Karpas-422 (cell line): ENCODE measurements around the gene TTLL11. TPM values are rescaled to one million over a fixed set of nuclear protein-coding genes. Genes with fewer than 3 reads are reported as not detected.

Source experiments
- DNase-seq: peaks from one replicate; pipeline ENCODE4 v3.0.0-alpha.2; 2015
- H2AFZ ChIP-seq: fragments of 200-600 bp; sonication (generic); 2 replicates; pipeline ENCODE4 v1.6.1; 2014; ENCODE audit warnings: antibody characterized with exemption, low read length, mixed read lengths
- H3K27ac ChIP-seq: fragments of 200-600 bp; sonication (generic); 2 replicates; pipeline ENCODE4 v1.5.1; 2014; ENCODE audit warnings: mild to moderate bottlenecking, low read length, moderate library complexity
- H3K27me3 ChIP-seq: fragments of 200-600 bp; sonication (generic); 2 replicates; pipeline ENCODE4 v1.6.1; 2014; ENCODE audit warnings: low read length, mixed read lengths
- H3K36me3 ChIP-seq: fragments of 200-600 bp; sonication (generic); 2 replicates; pipeline ENCODE4 v1.6.1; 2014; ENCODE audit warnings: low read length, mixed read lengths; ENCODE audit not compliant: insufficient read depth
- H3K4me1 ChIP-seq: fragments of 200-600 bp; sonication (generic); 2 replicates; pipeline ENCODE4 v1.6.1; 2014; ENCODE audit warnings: mild to moderate bottlenecking, low read length, mixed read lengths
- H3K4me2 ChIP-seq: fragments of 200-600 bp; sonication (generic); 2 replicates; pipeline ENCODE4 v1.6.1; 2014; ENCODE audit warnings: low read length, low read depth, mild to moderate bottlenecking; ENCODE audit not compliant: poor library complexity, severe bottlenecking
- H3K4me3 ChIP-seq: fragments of 200-600 bp; sonication (generic); 2 replicates; pipeline ENCODE4 v1.5.1; 2014; ENCODE audit warnings: mild to moderate bottlenecking, antibody characterized with exemption, low read length, mixed read lengths
- H3K79me2 ChIP-seq: fragments of 200-600 bp; sonication (generic); 2 replicates; pipeline ENCODE4 v1.6.1; 2014; ENCODE audit warnings: mild to moderate bottlenecking, low read length, mixed read lengths
- H3K9ac ChIP-seq: fragments of 200-600 bp; sonication (generic); 2 replicates; pipeline ENCODE4 v1.6.0; 2014; ENCODE audit warnings: low read length
- H3K9me2 ChIP-seq: fragments of 200-600 bp; sonication (generic), shearing (Covaris generic); replicated peaks from 2 replicates; pipeline ENCODE4 v1.6.0; 2014; ENCODE audit warnings: mild to moderate bottlenecking, low read length, moderate library complexity; ENCODE audit not compliant: insufficient read depth
- H3K9me3 ChIP-seq: fragments of 300-700, 200-600 bp; sonication (generic); 2 replicates; pipeline ENCODE4 v1.6.1; 2014; ENCODE audit warnings: low read length, mixed read lengths
- H4K20me1 ChIP-seq: fragments of 200-600 bp; sonication (generic); 2 replicates; pipeline ENCODE4 v1.6.1; 2014; ENCODE audit warnings: mild to moderate bottlenecking, antibody characterized with exemption, low read length, low read depth; ENCODE audit not compliant: insufficient read depth
- total RNA-seq: library from RNA; depleted of rRNA; stranded (reverse); fragments of >200 nt; shearing (Covaris generic); gene quantifications from 2 replicates; pipeline ENCODE4 v1.2.3, GENCODE V29; 2014; ENCODE audit warnings: low replicate concordance

The TTLL11 gene
- total RNA-seq, 1 experiment from 2014 or later: 2.5 TPM

GRCh38 chr9:121857928-121858327 lies 235.2 kb downstream of the TTLL11 start:
- Histone ChIP-seq H2AFZ (no peak overlapping the region), H3K4me1 (peaks cover 8% of the 10 kb centered on the region)

GRCh38 chr9:121855476-121855875 lies 237.6 kb downstream of the TTLL11 start:
- Histone ChIP-seq H3K4me3 (no peak overlapping the region), H3K79me2 (no peaks in the 10 kb centered on the region), H3K4me1 (peaks cover 8% of the 10 kb centered on the region), H4K20me1 (no peaks in the 10 kb centered on the region), H3K4me2 (no peak overlapping the region), H3K9me3 (no peaks in the 10 kb centered on the region), H3K27ac (no peak overlapping the region), H3K9me2 (no peaks in the 10 kb centered on the region), H3K36me3 (no peaks in the 10 kb centered on the region), H2AFZ (no peak overlapping the region), H3K27me3 (no peaks in the 10 kb centered on the region), H3K9ac (no peak overlapping the region)
- no peak for DNase-seq

More at GRCh38 chr9:121857928-121858327, 235.2 kb downstream of the TTLL11 start:
- H3K4me2 ChIP-seq: no peak overlapping the region
- DNase-seq: no peak
- no peaks in the 10 kb centered on the region for H3K27me3 ChIP-seq
- H3K9me3 ChIP-seq: no peaks in the 10 kb centered on the region
- no peaks in the 10 kb centered on the region for H3K79me2 ChIP-seq
- H3K36me3 ChIP-seq: no peaks in the 10 kb centered on the region
- H3K27ac ChIP-seq: no peak overlapping the region
- H4K20me1 ChIP-seq: no peaks in the 10 kb centered on the region
- H3K9me2 ChIP-seq: no peaks in the 10 kb centered on the region
- no peak overlapping the region for H3K4me3 ChIP-seq
- H3K9ac ChIP-seq: no peak overlapping the region

- Histone ChIP-seq H3K4me1 (peaks cover 1% of the 10 kb centered on the region), H3K27me3 (no peaks in the 10 kb centered on the region), H4K20me1 (no peaks in the 10 kb centered on the region), H3K79me2 (no peaks in the 10 kb centered on the region), H3K9me2 (no peaks in the 10 kb centered on the region), H3K4me3 (no peak overlapping the region), H3K9me3 (no peaks in the 10 kb centered on the region), H3K4me2 (no peak overlapping the region), H3K36me3 (no peaks in the 10 kb centered on the region), H3K9ac (no peak overlapping the region), H3K27ac (no peak overlapping the region), H2AFZ (no peak overlapping the region)
- DNase-seq: no peak
Measured at GRCh38 chr9:121853617-121854395, 239.3 kb downstream of the TTLL11 start.

- Histone ChIP-seq H3K9ac (no peak overlapping the region), H4K20me1 (no peaks in the 10 kb centered on the region), H3K9me3 (no peaks in the 10 kb centered on the region), H3K4me1 (no peaks in the 10 kb centered on the region; the same call in 1 of the 2 replicates), H3K4me2 (no peak overlapping the region), H3K4me3 (no peak overlapping the region), H2AFZ (no peak overlapping the region), H3K27ac (no peak overlapping the region), H3K27me3 (no peaks in the 10 kb centered on the region), H3K9me2 (no peaks in the 10 kb centered on the region), H3K36me3 (no peaks in the 10 kb centered on the region), H3K79me2 (no peaks in the 10 kb centered on the region)
- no peak for DNase-seq
Measured at GRCh38 chr9:121852651-121853616, 240.2 kb downstream of the TTLL11 start.

- Histone ChIP-seq H2AFZ (no peak overlapping the region), H3K9ac (no peak overlapping the region), H3K4me3 (no peak overlapping the region), H3K9me2 (no peaks in the 10 kb centered on the region), H3K4me1 (no peaks in the 10 kb centered on the region; the same call in 1 of the 2 replicates), H3K4me2 (no peak overlapping the region), H3K27me3 (no peaks in the 10 kb centered on the region), H3K36me3 (no peaks in the 10 kb centered on the region), H3K79me2 (no peaks in the 10 kb centered on the region), H3K27ac (no peak overlapping the region), H4K20me1 (no peaks in the 10 kb centered on the region), H3K9me3 (no peaks in the 10 kb centered on the region)
- DNase-seq: no peak
Measured at GRCh38 chr9:121852241-121852640, 240.9 kb downstream of the TTLL11 start.

GRCh38 chr9:121851641-121852091 lies 241.4 kb downstream of the TTLL11 start:
- Histone ChIP-seq H3K79me2 (no peaks in the 10 kb centered on the region), H3K4me3 (no peak overlapping the region), H3K9me2 (no peaks in the 10 kb centered on the region), H3K27me3 (no peaks in the 10 kb centered on the region), H3K27ac (no peak overlapping the region), H3K4me1 (no peaks in the 10 kb centered on the region; the same call in 1 of the 2 replicates), H3K4me2 (no peak overlapping the region), H2AFZ (no peak overlapping the region), H3K36me3 (no peaks in the 10 kb centered on the region), H4K20me1 (no peaks in the 10 kb centered on the region), H3K9me3 (no peaks in the 10 kb centered on the region), H3K9ac (no peak overlapping the region)
- no peak for DNase-seq

- Histone ChIP-seq H3K36me3 (no peaks in the 10 kb centered on the region), H3K79me2 (no peaks in the 10 kb centered on the region), H3K27me3 (no peaks in the 10 kb centered on the region), H3K4me1 (no peaks in the 10 kb centered on the region; the same call in 1 of the 2 replicates), H3K4me2 (no peak overlapping the region), H4K20me1 (no peaks in the 10 kb centered on the region), H3K9me3 (no peaks in the 10 kb centered on the region), H3K9me2 (no peaks in the 10 kb centered on the region), H3K9ac (no peak overlapping the region), H3K4me3 (no peak overlapping the region), H3K27ac (no peak overlapping the region), H2AFZ (no peak overlapping the region)
- DNase-seq: no peak
Measured at GRCh38 chr9:121850366-121850765, 242.7 kb downstream of the TTLL11 start.

GRCh38 chr9:121849554-121849953 lies 243.6 kb downstream of the TTLL11 start:
- no peak overlapping the region for H3K9ac ChIP-seq
- no peak overlapping the region for H3K4me3 ChIP-seq
- no peak overlapping the region for H3K27ac ChIP-seq
- H3K27me3 ChIP-seq: no peaks in the 10 kb centered on the region
- no peaks in the 10 kb centered on the region for H3K36me3 ChIP-seq
- H3K9me2 ChIP-seq: no peaks in the 10 kb centered on the region
- no peaks in the 10 kb centered on the region for H4K20me1 ChIP-seq
- no peaks in the 10 kb centered on the region for H3K79me2 ChIP-seq
- H2AFZ ChIP-seq: no peak overlapping the region
- H3K4me2 ChIP-seq: no peak overlapping the region
- DNase-seq: no peak
- no peaks in the 10 kb centered on the region for H3K4me1 ChIP-seq
- no peaks in the 10 kb centered on the region for H3K9me3 ChIP-seq
